Liver (tissue), 9 donors: ENCODE data around the gene PTPA. TPM values are rescaled to one million over a fixed set of nuclear protein-coding genes. Genes with fewer than 3 reads are reported as not detected.

Experiments used
- DNase-seq: peaks from one replicate; pipeline ENCODE4 v3.0.0-alpha.2; 2017; ENCODE audit warnings: low spot score
- H3K27ac ChIP-seq, 2 donors: one replicate each; pipeline ENCODE4 v1.7.0; 2013; ENCODE audit warnings: inconsistent platforms in 2 of 2, low read length in 2 of 2, control low read depth in 1 of 2, low read depth in 1 of 2, mild to moderate bottlenecking in 1 of 2
- H3K27me3 ChIP-seq, 4 donors: one replicate each; pipeline versions ENCODE4 v1.6.1 to v1.7.0; 2013; ENCODE audit warnings: low read length in 3 of 4, inconsistent platforms in 1 of 4, mild to moderate bottlenecking in 1 of 4, moderate library complexity in 1 of 4; ENCODE audit not compliant: control insufficient read depth in 4 of 4, insufficient read depth in 4 of 4
- H3K36me3 ChIP-seq, 4 donors: one replicate each; pipeline versions ENCODE4 v1.6.1 to v1.7.0; 2013; ENCODE audit warnings: low read length in 3 of 4, mild to moderate bottlenecking in 3 of 4, low read depth in 1 of 4, moderate library complexity in 1 of 4; ENCODE audit not compliant: control insufficient read depth in 4 of 4, insufficient read depth in 3 of 4
- H3K4me1 ChIP-seq, 4 donors: one replicate each; pipeline versions ENCODE4 v1.6.1 to v1.7.0; 2013; ENCODE audit warnings: low read length in 3 of 4, mild to moderate bottlenecking in 3 of 4, moderate library complexity in 1 of 4; ENCODE audit not compliant: control insufficient read depth in 4 of 4, insufficient read depth in 4 of 4
- H3K4me3 ChIP-seq, 3 donors: one replicate each; pipeline versions ENCODE4 v1.6.1 to v1.7.0; 2013; ENCODE audit warnings: low read length in 3 of 3, control low read depth in 1 of 3, low read depth in 1 of 3, mild to moderate bottlenecking in 1 of 3
- H3K9ac ChIP-seq, 2 donors: one replicate each; pipeline ENCODE4 v1.7.0; 2013; ENCODE audit warnings: low read length in 2 of 2, mild to moderate bottlenecking in 2 of 2, moderate library complexity in 2 of 2, control low read depth in 1 of 2, low read depth in 1 of 2
- H3K9me3 ChIP-seq, 4 donors: one replicate each; pipeline versions ENCODE4 v1.6.1 to v1.7.0; 2013; ENCODE audit warnings: low read length in 3 of 4; ENCODE audit not compliant: control insufficient read depth in 4 of 4
- ATF3 ChIP-seq: IDR thresholded peaks from 2 replicates; pipeline ENCODE4 v1.6.1; 2016; ENCODE audit warnings: antibody characterized with exemption
- CTCF ChIP-seq: fragments of 150-350 bp; IDR thresholded peaks from 2 replicates; pipeline ENCODE4 v1.5.1; 2017; ENCODE audit warnings: improper control_type of control experiment, low read depth, low read length; ENCODE audit not compliant: missing input control
- EGR1 ChIP-seq, 2 donors: IDR thresholded peaks; 2 replicates each; pipeline ENCODE4 v1.6.1; 2016 to 2018; ENCODE audit warnings: antibody characterized with exemption in 2 of 2, low read depth in 2 of 2
- FOXA1 ChIP-seq: IDR thresholded peaks from 2 replicates; pipeline ENCODE4 v1.6.1; 2016; ENCODE audit warnings: antibody characterized with exemption
- FOXA2 ChIP-seq: IDR thresholded peaks from 2 replicates; pipeline ENCODE4 v1.6.1; 2016; ENCODE audit warnings: antibody characterized with exemption
- GABPA ChIP-seq, 2 donors: IDR thresholded peaks in 1 of 2; conservative IDR thresholded peaks in 1 of 2; 2 replicates each; pipeline ENCODE4 v1.6.1; 2016; ENCODE audit warnings: antibody characterized with exemption in 2 of 2, mild to moderate bottlenecking in 1 of 2, moderate library complexity in 1 of 2
- HNF4A ChIP-seq, 2 donors: conservative IDR thresholded peaks; 2 replicates each; pipeline ENCODE4 v1.6.1; 2016; ENCODE audit warnings: antibody characterized with exemption in 2 of 2, mild to moderate bottlenecking in 2 of 2
- HNF4G ChIP-seq: IDR thresholded peaks from 2 replicates; pipeline ENCODE4 v1.6.1; 2016; ENCODE audit warnings: antibody characterized with exemption
- JUND ChIP-seq, 2 donors: IDR thresholded peaks; 2 replicates each; pipeline ENCODE4 v1.6.1; 2016; ENCODE audit warnings: antibody characterized with exemption in 2 of 2
- MAX ChIP-seq: IDR thresholded peaks from 2 replicates; pipeline ENCODE4 v1.6.1; 2016; ENCODE audit warnings: antibody characterized with exemption
- NR2F2 ChIP-seq: IDR thresholded peaks from 2 replicates; pipeline ENCODE4 v1.6.1; 2016; ENCODE audit warnings: antibody characterized with exemption
- RAD21 ChIP-seq, 2 donors: IDR thresholded peaks; 2 replicates each; pipeline ENCODE4 v1.6.1; 2016; ENCODE audit warnings: antibody characterized with exemption in 2 of 2, mild to moderate bottlenecking in 2 of 2
- REST ChIP-seq: IDR thresholded peaks from 2 replicates; pipeline ENCODE4 v1.6.1; 2016; ENCODE audit warnings: antibody characterized with exemption, mild to moderate bottlenecking
- RXRA ChIP-seq, 2 donors: IDR thresholded peaks; 2 replicates each; pipeline ENCODE4 v1.6.1; 2017 to 2018; ENCODE audit warnings: antibody characterized with exemption in 2 of 2, mild to moderate bottlenecking in 1 of 2
- SP1 ChIP-seq: IDR thresholded peaks from 2 replicates; pipeline ENCODE4 v1.6.1; 2018; ENCODE audit warnings: antibody characterized with exemption, mild to moderate bottlenecking
- TAF1 ChIP-seq: conservative IDR thresholded peaks from 2 replicates; pipeline ENCODE4 v1.6.1; 2016; ENCODE audit warnings: antibody characterized with exemption, mild to moderate bottlenecking
- ZBTB33 ChIP-seq: IDR thresholded peaks from 2 replicates; pipeline ENCODE4 v1.6.1; 2016; ENCODE audit warnings: antibody characterized with exemption
- WGBS: extraction: QIAGEN DNeasy Blood & Tissue Kit; methylation state at CpG from one replicate; pipeline ENCODE4 v1.1.7; 2013; 5-methylcytosine and 5-hydroxymethylcytosine counted together
- polyA plus RNA-seq, 2 donors: library from polyadenylated mRNA; stranded (reverse) in 1 of 2; unstranded in 1 of 2; fragments of 200-250 nt in 1 of 2; fragments of >200 nt in 1 of 2; fragmentation: Nextera tagmentation in 1 of 2; extraction: Ambion mirVana in 1 of 2; gene quantifications; one replicate each; pipeline versions ENCODE4 v1.2.1 to v1.2.3, GENCODE V29; 2013 to 2015
- total RNA-seq, 2 donors: library from RNA; depleted of rRNA; stranded (reverse); fragments of >200 nt; gene quantifications; one replicate each; pipeline ENCODE4 v1.2.3, GENCODE V29; 2014
- donor health status: healthy.
- donor health status: healthy.
- donor health status: healthy.
- donor health status: healthy.
- donor health status: healthy.

The PTPA gene
- total and polyA plus RNA-seq, 4 donors: 27.6 to 66.0 (median 38.4) TPM

- no peaks in the 10 kb centered on the region for H3K27me3 ChIP-seq
- no peak for DNase-seq
- H3K27ac ChIP-seq: no peak overlapping the region
- peaks cover 0 to 14% (median 5%) of the 10 kb centered on the region in 4 donors for H3K4me1 ChIP-seq
- H3K4me3 ChIP-seq: no peak overlapping the region
- H3K9ac ChIP-seq: no peak overlapping the region
- no peaks in the 10 kb centered on the region for H3K9me3 ChIP-seq
- no peaks in the 10 kb centered on the region for H3K36me3 ChIP-seq
- TF ChIP-seq HNF4G (no peak), JUND (IDR thresholded peaks at IDR 0.05) (no peak), REST (no peak), ZBTB33 (no peak), MAX (no peak), SP1 (no peak)
These were observed 54.0 kb downstream of the PTPA start for GRCh38 chr9:129165198-129165597.

- Histone ChIP-seq H3K9ac (peak overlapping the region in 1 of 2 donors; percentile 55), H3K27me3 (no peaks in the 10 kb centered on the region), H3K9me3 (no peaks in the 10 kb centered on the region), H3K27ac (peak overlapping the region; percentile 61 to 65), H3K36me3 (no peaks in the 10 kb centered on the region), H3K4me1 (peaks cover 0 to 14% (median 5%) of the 10 kb centered on the region in 4 donors), H3K4me3 (no peak overlapping the region)
- DNase-seq: no peak
- peak in 1 of 2 donors; percentile 6 for TF ChIP-seq RAD21 (IDR thresholded peaks at IDR 0.05)
- TF ChIP-seq ATF3: no peak
- TF ChIP-seq HNF4A (conservative IDR thresholded peaks at IDR 0.05): no peak
- TF ChIP-seq EGR1 (IDR thresholded peaks at IDR 0.05; ENCODE audit: low read depth in 2 of 2): no peak
- no peak for TF ChIP-seq RXRA (IDR thresholded peaks at IDR 0.05)
- no peak for TF ChIP-seq GABPA (IDR thresholded peaks at IDR 0.05 in 1 of 2, conservative IDR thresholded peaks at IDR 0.05 in 1 of 2)
- TF ChIP-seq CTCF: no peak
- TF ChIP-seq TAF1: no peak
- no peak for TF ChIP-seq SP1
- no peak for TF ChIP-seq REST
- no peak for TF ChIP-seq FOXA2
- peak; percentile 23 for TF ChIP-seq NR2F2
- no peak for TF ChIP-seq JUND (IDR thresholded peaks at IDR 0.05)
- no peak for TF ChIP-seq FOXA1
- WGBS: 30% methylated on average over 18 of the region's 18 CpGs
These were observed 55.7 kb downstream of the PTPA start for GRCh38 chr9:129166623-129167557.
